Measurements from ENCODE around the gene AK5.

DNA sequence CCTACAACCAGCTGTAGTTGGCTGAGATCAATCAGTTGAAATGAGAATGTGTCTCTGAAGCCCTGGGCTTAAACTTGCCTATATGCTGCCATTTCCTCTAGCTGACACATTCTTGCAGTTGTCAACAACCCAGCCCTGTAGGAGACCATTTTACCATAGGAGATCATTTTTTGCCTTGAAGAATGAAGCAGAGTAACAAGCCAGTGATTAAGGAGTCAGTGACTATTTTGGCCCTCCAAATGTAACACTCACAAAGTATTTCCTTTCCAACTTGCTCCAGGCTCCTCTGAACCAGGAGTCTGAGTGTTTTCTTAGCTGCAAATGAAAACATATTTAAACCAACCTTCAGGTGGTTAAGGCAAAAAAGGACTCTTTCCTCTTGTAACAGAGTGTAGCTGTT is 217.1 kb downstream of the AK5 start:
- TF ChIP-seq POLR2AphosphoS5 (IDR thresholded peaks at IDR 0.05; ENCODE audit: insufficient read depth in 1 of 2, low read depth in 1 of 2), result no peak
- no peak for TF ChIP-seq POLR2A (IDR thresholded peaks at IDR 0.05)

Measured in vagina (tissue), 2 donors.